GM19328 (cell line): ENCODE data around the gene LHB.
"Not testable (repeated sequence)": the region's sequence is repeated elsewhere in the genome, so short reads cannot be mapped to it uniquely, and the experiment has no call there.

Experiments used
- ATAC-seq: cut with Tn5 transposase; IDR thresholded peaks from one replicate; pipeline ENCODE4 v1.9.1; 2021; ENCODE audit warnings: mild to moderate bottlenecking, moderate library complexity; ENCODE audit not compliant: unreplicated experiment

LHB gene

DNA sequence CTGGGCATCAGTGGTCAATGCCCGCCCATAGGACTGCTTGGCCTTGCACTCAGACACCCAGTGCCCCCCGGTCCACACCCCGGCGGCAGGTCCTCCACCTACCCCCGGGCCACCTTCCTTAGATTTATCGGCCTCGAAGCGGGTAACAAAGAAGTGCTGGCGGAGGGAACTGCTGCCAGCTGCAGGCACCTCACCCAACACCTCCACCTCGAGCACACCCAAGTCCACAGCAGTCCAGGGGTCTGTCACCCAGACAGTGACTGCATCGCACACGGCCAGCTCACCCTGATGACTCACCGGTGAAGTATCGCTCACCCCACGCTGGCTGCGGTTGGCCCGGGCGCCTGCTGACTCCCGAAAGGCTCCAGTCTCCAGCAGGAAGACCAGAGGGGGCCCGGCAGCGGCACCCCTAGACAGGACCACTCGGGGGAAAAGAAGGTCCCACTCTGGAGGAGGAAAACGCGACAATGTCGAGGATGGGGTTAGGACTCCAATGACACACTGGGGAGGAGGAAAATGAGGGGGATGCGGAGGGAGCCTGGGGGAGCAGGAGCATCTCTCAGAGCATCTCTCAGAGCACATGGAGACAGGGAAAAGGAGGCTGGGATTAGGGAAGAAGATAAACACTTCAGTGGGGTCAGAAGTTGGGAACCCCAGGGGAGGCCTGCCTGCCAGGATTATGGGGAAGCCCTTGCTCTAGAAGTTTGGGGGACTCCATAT is 21.8 kb upstream of the LHB start:
- not testable (repeated sequence) for ATAC-seq

DNA sequence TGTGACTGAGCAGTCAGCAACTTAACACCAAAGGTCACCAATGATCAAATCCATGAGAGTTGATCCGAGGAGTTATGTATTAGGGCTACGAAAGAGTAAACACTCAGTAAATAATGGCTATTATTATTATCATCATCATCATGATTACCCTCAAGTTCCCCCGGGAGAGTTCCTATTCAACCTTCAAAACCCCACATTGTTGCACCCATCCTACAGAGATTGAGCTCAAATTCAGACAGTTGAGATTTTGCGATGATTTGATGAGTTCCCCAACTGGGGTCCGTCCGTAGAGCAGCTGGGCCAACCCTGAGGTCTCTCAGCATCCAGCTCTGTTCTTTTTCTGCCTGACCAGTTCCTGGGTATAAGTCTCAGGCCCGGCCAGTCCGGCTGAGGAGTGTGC is 21.2 kb upstream of the LHB start:
- not testable (repeated sequence) for ATAC-seq

DNA sequence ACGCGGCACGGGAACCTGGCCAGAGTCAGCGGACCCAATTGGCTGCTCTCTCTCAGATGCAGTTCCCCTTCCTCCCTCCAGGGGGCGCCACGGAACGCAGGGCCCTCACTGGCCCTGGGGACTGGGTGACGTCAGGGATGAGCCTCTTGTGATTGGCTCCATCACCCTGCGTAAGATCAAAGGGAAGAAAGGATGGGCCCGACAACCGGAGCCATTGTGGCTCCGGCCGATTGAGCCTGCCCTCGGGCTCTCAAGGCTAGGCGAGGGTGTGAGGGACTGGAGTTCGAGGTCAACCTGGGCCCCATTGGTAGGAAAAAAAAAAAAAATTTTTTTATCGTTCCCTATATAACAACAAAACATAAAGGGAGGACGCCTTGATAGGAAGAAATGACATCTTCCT is 19.9 kb upstream of the LHB start, which contains the start of gene CGB1:
TSS of gene CGB1 (minus strand) at position 81 of the 400 bp plus-strand sequence. CDS start 184 bp downstream, outside the sequence.
- ATAC-seq: not testable (repeated sequence)

DNA sequence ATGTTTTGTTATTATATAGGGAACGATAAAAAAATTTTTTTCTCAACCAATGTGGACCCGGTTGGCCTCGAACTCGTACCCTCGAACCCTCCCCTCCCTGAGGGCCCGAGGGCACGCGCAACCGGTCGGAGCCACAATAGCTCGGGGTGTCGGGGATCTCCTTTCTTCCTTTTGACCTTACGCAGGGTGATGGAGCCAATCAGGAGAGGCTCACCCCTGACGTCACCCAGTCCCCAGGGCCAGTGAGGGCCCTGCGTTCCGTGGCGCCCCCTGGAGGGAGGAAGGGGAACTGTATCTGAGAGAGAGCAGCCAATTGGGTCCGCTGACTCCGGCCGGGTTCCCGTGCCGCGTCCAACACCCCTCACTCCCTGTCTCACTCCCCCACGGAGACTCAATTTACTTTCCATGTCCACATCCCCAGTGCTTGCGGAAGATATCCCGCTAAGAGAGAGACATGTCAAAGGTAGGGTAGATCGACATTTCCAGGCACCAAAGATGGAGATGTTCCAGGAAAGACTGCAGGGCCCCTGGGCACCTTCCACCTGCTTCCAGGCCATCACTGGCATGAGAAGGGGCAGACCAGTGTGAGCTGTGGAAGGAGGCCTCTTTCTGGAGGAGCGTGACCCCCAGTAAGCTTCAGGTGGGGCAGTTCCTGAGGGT is 14.9 kb upstream of the LHB start, which contains the start of gene CGB2:
TSS of gene CGB2 (plus strand) at position 249 of the 660 bp plus-strand sequence. CDS start at position 455, 206 bp downstream.
- ATAC-seq: not testable (repeated sequence)

DNA sequence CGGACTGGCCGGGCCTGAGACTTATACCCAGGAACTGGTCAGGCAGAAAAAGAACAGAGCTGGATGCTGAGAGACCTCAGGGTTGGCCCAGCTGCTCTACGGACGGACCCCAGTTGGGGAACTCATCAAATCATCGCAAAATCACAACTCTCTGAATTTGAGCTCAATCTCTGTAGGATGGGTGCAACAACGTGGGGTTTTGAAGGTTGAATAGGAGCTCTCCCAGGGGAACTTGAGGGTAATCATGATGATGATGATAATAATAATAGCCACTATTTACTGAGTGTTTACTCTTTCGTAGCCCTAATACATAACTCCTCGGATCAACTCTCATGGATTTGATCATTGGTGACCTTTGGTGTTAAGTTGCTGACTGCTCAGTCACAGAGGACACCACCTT is 13.4 kb upstream of the LHB start:
- not testable (repeated sequence) for ATAC-seq

DNA sequence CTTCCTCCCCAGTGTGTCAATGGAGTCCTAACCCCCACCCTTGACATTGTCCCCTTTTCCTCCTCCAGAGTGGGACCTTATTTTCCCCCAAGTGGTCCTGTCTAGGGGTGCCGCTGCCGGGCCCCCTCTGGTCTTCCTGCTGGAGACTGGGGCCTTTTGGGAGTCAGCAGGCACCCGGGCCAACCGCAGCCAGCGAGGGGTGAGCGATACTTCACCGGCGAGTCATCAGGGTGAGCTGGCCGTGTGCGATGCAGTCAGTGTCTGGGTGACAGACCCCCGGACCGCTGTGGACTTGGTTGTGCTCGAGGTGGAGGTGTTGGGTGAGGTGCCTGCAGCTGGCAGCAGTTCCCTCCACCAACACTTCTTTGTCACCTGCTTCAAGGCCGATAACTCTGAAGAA is 12.9 kb upstream of the LHB start:
- not testable (repeated sequence) for ATAC-seq

DNA sequence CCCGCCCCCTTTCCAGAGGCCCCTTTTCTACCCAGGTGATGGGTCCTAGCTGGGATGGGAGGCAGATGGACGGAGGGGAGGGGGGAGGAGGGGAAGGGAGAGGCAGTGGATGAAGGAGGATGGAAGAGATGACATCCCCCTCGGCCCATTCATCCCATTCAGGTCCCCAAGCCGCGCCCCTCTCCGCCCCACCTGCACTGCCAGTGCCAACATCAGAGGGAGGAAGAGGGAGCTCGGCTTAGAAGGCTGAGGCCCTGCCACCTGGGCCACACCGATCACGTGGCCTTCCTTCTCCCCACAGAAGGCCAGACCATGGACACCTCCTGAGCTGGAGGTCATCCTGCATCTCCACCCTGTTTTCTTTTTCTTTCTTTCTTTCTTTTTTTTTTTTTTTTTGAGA is 11.8 kb upstream of the LHB start:
- not testable (repeated sequence) for ATAC-seq

DNA sequence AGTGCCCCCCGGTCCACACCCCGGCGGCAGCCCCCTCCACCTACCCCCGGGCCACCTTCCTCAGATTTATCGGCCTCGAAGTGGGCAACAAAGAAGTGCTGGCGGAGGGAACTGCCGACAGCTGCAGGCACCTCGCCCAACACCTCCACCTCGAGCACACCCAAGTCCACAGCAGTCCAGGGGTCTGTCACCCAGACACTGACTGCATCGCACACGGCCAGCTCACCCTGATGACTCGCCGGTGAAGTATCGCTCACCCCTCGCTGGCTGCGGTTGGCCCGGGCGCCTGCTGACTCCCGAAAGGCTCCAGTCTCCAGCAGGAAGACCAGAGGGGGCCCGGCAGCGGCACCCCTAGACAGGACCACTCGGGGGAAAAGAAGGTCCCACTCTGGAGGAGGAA is 8.7 kb upstream of the LHB start:
- not testable (repeated sequence) for ATAC-seq

DNA sequence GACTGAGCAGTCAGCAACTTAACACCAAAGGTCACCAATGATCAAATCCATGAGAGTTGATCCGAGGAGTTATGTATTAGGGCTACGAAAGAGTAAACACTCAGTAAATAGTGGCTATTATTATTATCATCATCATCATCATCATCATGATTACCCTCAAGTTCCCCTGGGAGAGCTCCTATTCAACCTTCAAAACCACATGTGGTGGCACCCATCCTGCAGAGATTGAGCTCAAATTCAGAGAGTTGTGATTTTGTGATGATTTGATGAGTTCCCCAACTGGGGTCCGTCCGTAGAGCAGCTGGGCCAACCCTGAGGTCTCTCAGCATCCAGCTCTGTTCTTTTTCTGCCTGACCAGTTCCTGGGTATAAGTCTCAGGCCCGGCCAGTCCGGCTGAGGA is 8.2 kb upstream of the LHB start:
- ATAC-seq: not testable (repeated sequence)

DNA sequence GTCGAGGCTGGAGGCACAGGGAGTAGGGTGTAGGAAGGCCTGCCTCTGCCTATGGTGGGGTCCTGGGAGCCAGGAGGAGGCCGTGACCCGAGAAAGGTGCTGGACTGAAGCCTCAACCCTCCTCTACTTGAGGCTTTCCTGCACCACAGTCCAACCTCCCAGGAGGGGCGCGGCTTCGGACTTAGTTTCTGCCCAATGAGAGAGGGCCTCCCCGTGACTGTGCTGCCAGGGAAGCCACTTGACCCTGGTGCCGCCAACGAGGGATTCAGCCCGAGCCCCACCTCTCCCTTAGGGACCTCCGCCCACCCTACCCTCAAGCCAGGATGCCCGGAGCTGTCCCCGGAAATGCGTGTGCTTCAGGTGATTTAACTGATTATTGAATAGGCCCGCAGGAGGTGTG is 7.3 kb upstream of the LHB start, which contains the start of gene CGB3:
TSS of gene CGB3 (minus strand) at position 101 of the 400 bp plus-strand sequence. CDS start 362 bp downstream, outside the sequence.
- ATAC-seq: not testable (repeated sequence)

DNA sequence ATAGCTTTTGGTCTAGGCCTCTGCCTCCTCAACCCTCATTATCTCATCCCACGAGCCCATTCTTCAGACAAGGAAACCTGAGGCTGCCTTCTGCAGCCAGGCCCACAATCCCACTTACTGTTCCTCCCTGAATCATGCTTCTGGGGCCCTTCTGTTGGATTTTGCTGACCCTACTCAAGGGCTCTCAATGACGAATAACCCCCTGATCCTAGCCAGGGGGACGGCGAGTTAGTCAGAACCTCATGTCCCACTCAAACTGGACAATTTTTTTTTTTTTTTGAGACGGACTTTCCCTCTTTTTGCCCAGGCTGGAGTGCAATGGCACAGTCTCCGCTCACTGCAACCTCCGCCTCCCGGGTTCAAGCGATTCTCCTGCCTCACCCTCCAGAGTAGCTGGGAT is 5.2 kb upstream of the LHB start:
- no peak for ATAC-seq

DNA sequence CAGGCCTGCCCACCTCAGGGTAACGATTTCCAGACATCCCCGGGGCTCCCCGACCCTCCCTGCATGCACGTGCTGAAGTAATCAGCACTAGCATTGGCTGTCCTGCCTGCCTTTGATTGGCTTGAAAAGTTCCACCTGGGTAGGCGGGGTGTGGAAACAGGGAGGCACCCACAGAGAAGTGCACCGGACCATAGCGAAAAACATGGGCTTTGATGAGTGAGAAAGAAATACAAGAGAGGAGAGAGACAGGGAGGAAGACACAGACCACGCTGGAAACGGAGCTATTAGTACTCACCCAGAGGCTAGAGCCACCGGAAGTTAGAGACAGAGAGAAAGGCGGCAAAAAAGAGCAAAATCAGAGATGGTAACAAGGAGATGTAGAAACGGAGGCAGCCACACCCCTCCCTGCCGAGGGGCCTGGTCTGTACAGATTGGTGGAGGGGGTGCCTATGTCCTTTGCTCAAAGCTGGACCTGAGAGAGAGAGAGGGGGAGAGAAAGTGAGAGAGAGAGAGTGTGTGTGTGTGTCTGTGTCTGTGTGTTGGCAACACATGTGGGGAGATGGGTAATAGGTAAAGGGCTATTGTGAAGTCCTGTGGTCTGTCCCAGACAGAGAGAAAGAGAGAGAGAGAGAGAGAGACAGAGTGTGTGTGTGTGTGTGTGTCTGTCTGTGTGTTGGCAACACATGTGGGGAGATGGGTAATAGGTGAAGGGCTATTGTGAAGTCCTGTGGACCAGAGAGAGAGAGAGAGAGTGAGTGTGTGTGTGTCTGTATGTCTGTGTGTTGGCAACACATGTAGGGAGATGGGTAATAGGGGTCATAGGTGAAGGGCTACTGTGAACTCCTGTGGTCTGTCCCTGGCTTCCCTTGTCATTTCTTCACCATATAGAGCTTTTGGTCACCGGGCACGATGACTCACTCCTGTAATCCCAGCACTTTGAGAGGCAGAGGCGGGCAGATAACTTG is 4.3 kb upstream of the LHB start:
- ATAC-seq: no peak

DNA sequence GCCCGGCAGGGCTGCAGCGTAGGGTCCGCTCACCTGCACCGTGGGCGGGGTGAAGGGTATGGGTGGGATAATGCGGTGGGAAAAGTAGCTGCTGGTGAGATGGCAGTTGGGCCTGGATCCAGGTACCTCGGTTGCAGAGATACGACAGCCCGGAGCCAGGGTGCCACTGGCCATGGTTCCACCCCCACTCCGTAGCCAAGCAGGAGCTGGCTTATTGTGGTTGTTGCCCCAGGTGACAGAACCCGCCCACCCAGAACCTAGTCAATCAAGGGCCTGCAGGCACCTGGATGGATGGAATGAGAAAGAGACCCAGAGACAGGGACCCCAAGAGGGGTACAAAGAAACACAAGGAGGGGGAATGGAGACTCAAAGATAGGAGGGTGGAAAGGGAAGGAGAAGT is 3.5 kb upstream of the LHB start:
- ATAC-seq: no peak

DNA sequence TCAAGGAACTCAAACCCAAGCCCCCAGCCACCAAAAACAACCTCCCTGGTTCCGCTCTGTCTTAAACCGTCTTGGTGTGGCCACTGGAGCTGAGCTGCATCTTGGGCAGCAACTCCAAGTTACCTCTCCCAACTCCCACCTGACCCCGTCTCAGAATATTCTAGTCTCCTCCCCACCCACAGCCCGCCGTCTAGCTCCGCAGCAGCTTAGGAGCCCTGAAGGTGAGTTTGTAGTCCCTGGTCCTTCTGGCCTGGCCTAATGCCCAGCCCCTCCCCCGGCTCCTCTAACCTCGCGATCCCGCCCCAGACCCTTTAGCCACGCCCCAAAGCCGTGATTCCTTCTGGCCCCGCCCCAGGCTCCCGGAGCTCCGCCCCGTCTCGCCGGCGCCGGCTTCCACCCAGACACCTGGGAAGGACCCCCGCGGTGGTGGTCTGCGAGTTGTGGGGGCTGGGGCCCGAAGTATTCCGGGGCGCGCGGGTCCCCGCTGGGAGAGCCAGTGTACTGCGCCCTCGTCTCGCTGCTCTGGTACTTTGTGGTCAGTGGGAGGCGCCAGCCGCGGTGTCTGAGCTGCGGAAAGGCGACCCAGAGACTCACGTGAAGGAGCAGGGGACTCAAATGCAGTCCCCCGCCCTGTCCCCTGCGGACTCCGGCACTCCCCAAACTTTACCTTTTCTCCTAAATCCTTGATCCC is 2.5 kb upstream of the LHB start:
- no peak for ATAC-seq

DNA sequence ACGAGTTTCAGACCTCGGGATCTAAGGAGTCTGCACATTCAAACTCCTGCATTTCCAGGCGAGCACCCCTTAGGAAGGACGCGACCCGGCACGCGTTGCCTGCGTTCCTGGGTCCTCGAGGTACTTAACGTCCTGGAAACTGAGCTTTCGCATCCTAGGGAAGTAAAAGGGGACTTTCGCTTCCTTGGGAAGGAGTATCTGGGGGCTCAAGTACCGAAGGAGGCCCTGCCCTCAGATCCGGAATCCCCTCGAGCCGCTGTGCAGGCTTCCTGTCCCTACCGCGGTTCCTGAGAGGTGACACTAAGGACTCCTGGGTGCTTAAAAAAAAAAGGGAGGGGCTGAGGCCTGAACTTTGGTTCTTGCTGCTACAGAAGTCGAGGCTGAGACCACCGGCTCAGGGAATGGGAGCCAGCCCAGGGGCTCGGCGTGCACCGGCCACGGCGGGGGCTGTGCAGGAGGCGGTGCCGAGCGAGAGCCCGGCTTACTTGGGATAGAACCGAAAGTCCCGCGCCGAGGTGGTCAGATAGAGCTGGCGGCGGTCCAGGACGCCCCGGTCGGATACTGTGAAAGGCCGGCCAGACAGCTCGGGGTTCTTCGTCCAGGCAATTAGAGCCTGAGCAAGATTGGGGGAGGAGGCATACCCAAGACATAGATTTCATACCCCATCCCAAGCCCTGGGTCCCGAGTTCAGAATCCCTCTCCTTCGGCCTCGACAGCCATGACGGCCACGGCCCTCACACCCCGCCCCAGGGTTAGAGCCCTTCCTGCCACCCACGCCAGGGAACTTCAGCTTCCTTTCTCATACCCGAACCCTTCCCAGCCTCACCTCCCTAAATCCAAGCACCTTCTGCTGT is 1.7 kb upstream of the LHB start:
- ATAC-seq: not testable (repeated sequence)

DNA sequence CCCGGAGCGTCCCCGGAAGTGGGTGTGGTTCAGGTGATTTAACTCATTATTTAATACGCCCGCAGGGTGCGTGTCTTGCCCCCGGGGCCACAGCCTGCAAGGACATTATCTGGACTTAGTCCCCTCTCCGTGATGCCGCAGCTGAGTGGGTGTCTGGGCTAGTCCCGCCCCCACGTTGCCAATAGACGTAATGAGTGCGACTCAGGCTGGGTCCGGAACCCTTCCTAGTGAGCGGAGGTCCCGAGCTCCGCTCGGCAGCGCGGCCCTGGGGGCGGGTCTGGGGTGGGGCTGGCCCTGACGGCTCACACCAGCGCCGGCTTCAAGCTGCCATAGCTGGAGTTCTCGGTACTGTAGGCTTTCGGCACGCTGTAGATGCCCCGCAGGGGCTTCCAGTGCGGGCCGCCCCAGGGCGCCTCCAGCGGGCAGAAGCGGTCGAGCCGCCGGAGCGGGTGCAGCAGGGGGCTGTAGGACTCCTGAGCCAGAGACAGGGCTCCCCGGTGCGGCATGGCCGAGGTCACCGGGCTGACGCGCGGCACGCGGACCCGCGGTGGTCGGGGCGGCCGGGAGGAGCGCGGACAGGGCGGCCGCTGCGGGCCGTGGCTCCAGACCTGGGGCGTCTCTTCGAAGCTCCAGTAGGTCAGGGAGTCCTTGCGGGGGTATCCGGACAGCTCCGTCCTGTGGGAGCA is 918 bp upstream of the LHB start:
- ATAC-seq: no peak

DNA sequence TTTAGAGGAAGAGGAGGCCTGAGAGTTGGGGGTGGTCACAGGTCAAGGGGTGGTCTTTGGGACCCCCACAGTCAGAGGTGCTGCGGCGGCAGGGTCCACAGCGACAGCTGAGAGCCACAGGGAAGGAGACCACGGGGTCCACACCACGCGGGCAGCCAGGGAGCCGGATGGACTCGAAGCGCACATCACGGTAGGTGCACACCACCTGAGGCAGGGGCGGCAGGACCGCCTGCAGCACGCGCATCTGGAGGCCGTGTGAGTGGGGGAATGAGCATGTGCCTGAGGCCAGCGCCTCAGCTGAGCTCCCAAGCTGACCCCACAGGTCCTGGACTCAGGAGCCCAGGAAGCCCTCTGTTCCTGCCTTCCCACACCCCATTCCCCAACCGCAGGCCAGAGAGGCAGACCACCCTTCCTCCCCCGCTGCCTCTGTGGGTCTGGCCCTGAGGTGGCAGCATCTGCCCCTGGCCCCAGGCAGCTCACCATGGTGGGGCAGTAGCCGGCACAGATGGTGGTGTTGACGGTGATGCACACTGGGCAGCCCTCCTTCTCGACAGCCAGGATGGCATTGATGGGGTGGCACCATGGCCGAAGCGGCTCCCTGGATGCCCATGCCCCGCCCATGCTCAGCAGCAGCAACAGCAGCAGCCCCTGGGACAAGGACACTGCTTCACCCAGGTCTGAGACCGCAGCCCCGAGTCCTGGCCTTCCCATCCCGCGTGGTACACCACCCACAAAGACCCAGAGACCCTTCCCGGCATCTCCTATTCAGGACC is 638 bp downstream of the LHB start:
- ATAC-seq: no peak

DNA sequence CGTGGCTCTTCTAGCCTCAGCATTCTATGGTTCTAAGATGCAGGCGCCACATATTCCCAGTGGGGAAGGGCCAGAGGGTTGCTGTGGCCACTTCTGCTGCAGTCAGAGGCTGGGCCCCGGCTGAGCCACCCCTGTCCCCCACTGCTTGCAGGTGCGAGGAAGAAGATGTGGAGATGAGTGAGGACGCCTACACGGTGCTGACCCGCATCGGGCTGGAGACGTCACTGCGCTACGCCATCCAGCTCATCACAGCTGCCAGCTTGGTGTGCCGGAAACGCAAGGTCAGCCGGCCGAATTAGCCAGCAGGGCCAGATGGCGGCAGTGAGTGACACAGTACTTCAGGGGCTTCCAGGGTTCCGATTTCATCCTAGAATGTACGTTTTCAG is 2.0 kb downstream of the LHB start:
- ATAC-seq: no peak
